H9 (cell line): Measurements from ENCODE around the gene PRR16. TPM values are rescaled to one million over a fixed set of nuclear protein-coding genes. Genes with fewer than 3 reads are reported as not detected.

Experiments
- DNase-seq: peaks from one replicate; pipeline ENCODE4 v3.0.0-alpha.2; 2017
- H2AFZ ChIP-seq: one replicate; pipeline ENCODE4 v1.6.1; 2013; ENCODE audit warnings: mild to moderate bottlenecking, low read length, control low read depth, moderate library complexity
- H2AK5ac ChIP-seq: 2 replicates; pipeline ENCODE4 v1.6.1; 2013; ENCODE audit warnings: low read length, control low read depth, mixed read lengths; ENCODE audit not compliant: insufficient read length
- H2BK120ac ChIP-seq: one replicate; pipeline ENCODE4 v1.6.1; 2013; ENCODE audit warnings: low read depth, mild to moderate bottlenecking, low read length, control low read depth, inconsistent platforms; ENCODE audit not compliant: poor library complexity, severe bottlenecking
- H2BK12ac ChIP-seq: 2 replicates; pipeline ENCODE4 v1.6.1; 2013; ENCODE audit warnings: low read length, control low read depth, mixed read lengths, low read depth; ENCODE audit not compliant: insufficient read length
- H2BK15ac ChIP-seq: 2 replicates; pipeline ENCODE4 v1.6.1; 2013; ENCODE audit warnings: low read depth, low read length, control low read depth
- H2BK20ac ChIP-seq: one replicate; pipeline ENCODE4 v1.6.1; 2013; ENCODE audit warnings: low read depth, mild to moderate bottlenecking, low read length, control low read depth, inconsistent platforms; ENCODE audit not compliant: poor library complexity, severe bottlenecking
- H2BK5ac ChIP-seq: 2 replicates; pipeline ENCODE4 v1.6.1; 2013; ENCODE audit warnings: low read length, control low read depth, mixed read lengths; ENCODE audit not compliant: insufficient read length
- H3K14ac ChIP-seq: 2 replicates; pipeline ENCODE4 v1.6.1; 2013; ENCODE audit warnings: low read length, control low read depth; ENCODE audit not compliant: insufficient read depth
- H3K18ac ChIP-seq: 2 replicates; pipeline ENCODE4 v1.6.1; 2013; ENCODE audit warnings: low read depth, mild to moderate bottlenecking, mixed read lengths, low read length, control low read depth; ENCODE audit not compliant: insufficient read length
- H3K23ac ChIP-seq: 2 replicates; pipeline ENCODE4 v1.6.1; 2013; ENCODE audit warnings: low read length, control low read depth, mixed read lengths, low read depth; ENCODE audit not compliant: insufficient read length
- H3K23me2 ChIP-seq: 2 replicates; pipeline ENCODE4 v1.6.1; 2013; ENCODE audit warnings: low read depth, mild to moderate bottlenecking, mixed read lengths, low read length, control low read depth; ENCODE audit not compliant: insufficient read length, poor library complexity, severe bottlenecking
- H3K27ac ChIP-seq: 2 replicates; pipeline ENCODE4 v1.5.1; 2013; ENCODE audit warnings: low read length, control low read depth, mixed read lengths, low read depth; ENCODE audit not compliant: insufficient read length
- H3K27me3 ChIP-seq: 2 replicates; pipeline ENCODE4 v1.6.1; 2013; ENCODE audit warnings: low read length, control low read depth, inconsistent platforms; ENCODE audit not compliant: insufficient read depth
- H3K4ac ChIP-seq: 2 replicates; pipeline ENCODE4 v1.6.1; 2013; ENCODE audit warnings: low read depth, mild to moderate bottlenecking, control low read depth, inconsistent platforms, low read length, moderate library complexity
- H3K4me1 ChIP-seq: 2 replicates; pipeline ENCODE4 v1.6.1; 2013; ENCODE audit warnings: low read length, control low read depth, inconsistent platforms; ENCODE audit not compliant: insufficient read depth
- H3K4me2 ChIP-seq: 2 replicates; pipeline ENCODE4 v1.6.1; 2013; ENCODE audit warnings: low read length, control low read depth, mixed read lengths; ENCODE audit not compliant: insufficient read length, insufficient read depth
- H3K56ac ChIP-seq: 2 replicates; pipeline ENCODE4 v1.6.1; 2013; ENCODE audit warnings: low read depth, mild to moderate bottlenecking, mixed read lengths, low read length, control low read depth; ENCODE audit not compliant: insufficient read length
- H3K79me1 ChIP-seq: 2 replicates; pipeline ENCODE4 v1.6.1; 2013; ENCODE audit warnings: low read depth, mild to moderate bottlenecking, moderate library complexity, low read length, control low read depth, inconsistent platforms; ENCODE audit not compliant: insufficient read depth, poor library complexity, severe bottlenecking
- H3K79me2 ChIP-seq: 2 replicates; pipeline ENCODE4 v1.6.1; 2013; ENCODE audit warnings: low read length, control low read depth, inconsistent platforms; ENCODE audit not compliant: insufficient read depth
- H3K9ac ChIP-seq: 2 replicates; pipeline ENCODE4 v1.6.1; 2013; ENCODE audit warnings: low read length, control low read depth, mixed read lengths; ENCODE audit not compliant: insufficient read length; ENCODE audit errors: extremely low read depth
- H3K9me3 ChIP-seq: one replicate; pipeline ENCODE4 v1.6.1; 2013; ENCODE audit warnings: low read depth, low read length, inconsistent platforms; ENCODE audit not compliant: control insufficient read depth
- H3T11ph ChIP-seq: one replicate; pipeline ENCODE4 v1.6.1; 2013; ENCODE audit warnings: mild to moderate bottlenecking, low read length, control low read depth, inconsistent platforms
- H4K20me1 ChIP-seq: one replicate; pipeline ENCODE4 v1.6.1; 2013; ENCODE audit not compliant: control insufficient read depth, insufficient read length, insufficient read depth
- H4K5ac ChIP-seq: 2 replicates; pipeline ENCODE4 v1.6.1; 2013; ENCODE audit warnings: low read depth, mild to moderate bottlenecking, mixed read lengths, low read length, control low read depth; ENCODE audit not compliant: insufficient read length
- H4K8ac ChIP-seq: replicated peaks from 2 replicates; pipeline ENCODE4 v1.6.1; 2013; ENCODE audit warnings: low read length, control low read depth, mixed read lengths, low read depth; ENCODE audit not compliant: insufficient read length
- H4K91ac ChIP-seq: 2 replicates; pipeline ENCODE4 v1.6.1; 2013; ENCODE audit warnings: low read depth, mild to moderate bottlenecking, moderate library complexity, mixed read lengths, low read length, control low read depth; ENCODE audit not compliant: insufficient read length
- H3K27ac Mint-ChIP-seq, 3 experiments: 2 replicates in 2 of 3; 3 replicates in 1 of 3; pipeline ENCODE4 v1.8.0; 2020 to 2021; ENCODE audit warnings: mixed read lengths in 3 of 3, mild to moderate bottlenecking in 1 of 3, moderate library complexity in 1 of 3
- H3K27me3 Mint-ChIP-seq: 2 replicates; pipeline ENCODE4 v1.8.0; 2021; ENCODE audit warnings: low read depth, mild to moderate bottlenecking, moderate library complexity, mixed read lengths
- H3K36me3 Mint-ChIP-seq, 3 experiments: 2 replicates in 2 of 3; 3 replicates in 1 of 3; pipeline ENCODE4 v1.8.0; 2020 to 2021; ENCODE audit warnings: low read depth in 3 of 3, mixed read lengths in 3 of 3; ENCODE audit not compliant: insufficient read depth in 1 of 3
- H3K4me1 Mint-ChIP-seq, 2 experiments: 2 replicates each; pipeline ENCODE4 v1.8.0; 2020; ENCODE audit warnings: mixed read lengths in 2 of 2
- H3K4me3 Mint-ChIP-seq, 2 experiments: 2 replicates in 1 of 2; 3 replicates in 1 of 2; pipeline ENCODE4 v1.8.0; 2020 to 2021; ENCODE audit warnings: mild to moderate bottlenecking in 2 of 2, mixed read lengths in 2 of 2, moderate library complexity in 1 of 2
- H3K9me3 Mint-ChIP-seq, 2 experiments: 2 replicates in 1 of 2; 3 replicates in 1 of 2; pipeline ENCODE4 v1.8.0; 2020; ENCODE audit warnings: mild to moderate bottlenecking in 2 of 2, mixed read lengths in 2 of 2, moderate library complexity in 1 of 2
- CTCF ChIP-seq: fragments of 200-600 bp; sonication (generic); conservative IDR thresholded peaks from 3 replicates; pipeline ENCODE4 v1.8.0; 2021; ENCODE audit warnings: antibody characterized with exemption, mild to moderate bottlenecking
- WGBS: extraction: QIAGEN DNeasy Blood & Tissue Kit; methylation state at CpG from one replicate; pipeline ENCODE4 v1.1.7; 2013; ENCODE audit warnings: missing lambda C conversion rate, low lambda C conversion rate, mixed read lengths; ENCODE audit not compliant: insufficient read length; ENCODE audit errors: extremely low coverage; 5-methylcytosine and 5-hydroxymethylcytosine counted together
- total RNA-seq: library from RNA; stranded (reverse); gene quantifications from 2 replicates; pipeline ENCODE4 v1.2.1, GENCODE V29; 2021

The PRR16 gene
- total RNA-seq, 1 experiment from 2014 or later, result 0.13 TPM

- H3K79me2 ChIP-seq, result no peaks in the 10 kb centered on the region
- no CpG with 5 or more reads among the region's 1 CpG for WGBS
Observed at GRCh38 chr5:120605325-120606079, 141.4 kb downstream of the PRR16 start.

More at GRCh38 chr5:120605325-120606079, 141.4 kb downstream of the PRR16 start:
- H3K79me1 ChIP-seq, result no peaks in the 10 kb centered on the region
- no peaks in the 10 kb centered on the region for H3K27me3 ChIP-seq
- no peak overlapping the region for H3K9ac ChIP-seq
- no peak overlapping the region for H3K4me3 Mint-ChIP-seq
- no peak overlapping the region for H2BK20ac ChIP-seq
- no peaks in the 10 kb centered on the region for H3K36me3 Mint-ChIP-seq
- H3K9me3 Mint-ChIP-seq, result peaks cover 0 to 3% of the 10 kb centered on the region in 2 experiments; a peak in 2 of 5 replicates
- H3K4me1 Mint-ChIP-seq, result peaks cover 4 to 5% of the 10 kb centered on the region in 2 experiments; a peak in 3 of 4 replicates
- H3K23ac ChIP-seq, result no peak overlapping the region
- H3K27ac Mint-ChIP-seq, result no peak overlapping the region
- H2AFZ ChIP-seq, result no peak overlapping the region
- H3K18ac ChIP-seq, result no peak overlapping the region
- H3K4me2 ChIP-seq, result no peak overlapping the region
- no peaks in the 10 kb centered on the region for H3K23me2 ChIP-seq
- H3K14ac ChIP-seq, result peak overlapping the region; percentile 49; the same call in 1 of the 2 replicates
- H4K20me1 ChIP-seq, result no peaks in the 10 kb centered on the region
- H2AK5ac ChIP-seq, result no peak overlapping the region
- no peak overlapping the region for H3K27ac ChIP-seq
- H2BK12ac ChIP-seq, result no peak overlapping the region
- H3K9me3 ChIP-seq, result no peaks in the 10 kb centered on the region
- H3K27me3 Mint-ChIP-seq, result no peaks in the 10 kb centered on the region
- no peak overlapping the region for H2BK120ac ChIP-seq
- no peak for TF ChIP-seq CTCF
- H2BK15ac ChIP-seq, result no peak overlapping the region
- H4K8ac ChIP-seq, result no peak overlapping the region
- no peak overlapping the region for H3T11ph ChIP-seq
- no peak overlapping the region for H4K91ac ChIP-seq
- no peak overlapping the region for H3K56ac ChIP-seq
- no peak for DNase-seq
- no peaks in the 10 kb centered on the region for H3K4me1 ChIP-seq
- no peak overlapping the region for H2BK5ac ChIP-seq
- H4K5ac ChIP-seq, result no peak overlapping the region
- H3K4ac ChIP-seq, result no peak overlapping the region; the same call in 1 of the 2 replicates
